ENCODE measurements around the gene TIAM1.

GRCh38 chr21:31370281-31370892 lies 26.3 kb upstream of the TIAM1 start:
- no peak for TF ChIP-seq CTCF (IDR thresholded peaks at IDR 0.05; ENCODE audit: low read depth, low read length)
- no peak for TF ChIP-seq POLR2A (IDR thresholded peaks at IDR 0.05; ENCODE audit: extremely low read depth, insufficient read length)
